Activated naive CD4-positive, alpha-beta T cell treated with anti-CD3 and anti-CD28 coated beads, Interleukin-2, amount 50 U/mL, for 16 hours (primary cell): ENCODE measurements around the gene PRM2.
"Not testable (repeated sequence)": the region's sequence is repeated elsewhere in the genome, so short reads cannot be mapped to it uniquely, and the experiment has no call there.

Source experiments
- DNase-seq: peaks from one replicate; pipeline ENCODE4 v3.0.0-alpha.2; 2020

The PRM2 gene

DNA sequence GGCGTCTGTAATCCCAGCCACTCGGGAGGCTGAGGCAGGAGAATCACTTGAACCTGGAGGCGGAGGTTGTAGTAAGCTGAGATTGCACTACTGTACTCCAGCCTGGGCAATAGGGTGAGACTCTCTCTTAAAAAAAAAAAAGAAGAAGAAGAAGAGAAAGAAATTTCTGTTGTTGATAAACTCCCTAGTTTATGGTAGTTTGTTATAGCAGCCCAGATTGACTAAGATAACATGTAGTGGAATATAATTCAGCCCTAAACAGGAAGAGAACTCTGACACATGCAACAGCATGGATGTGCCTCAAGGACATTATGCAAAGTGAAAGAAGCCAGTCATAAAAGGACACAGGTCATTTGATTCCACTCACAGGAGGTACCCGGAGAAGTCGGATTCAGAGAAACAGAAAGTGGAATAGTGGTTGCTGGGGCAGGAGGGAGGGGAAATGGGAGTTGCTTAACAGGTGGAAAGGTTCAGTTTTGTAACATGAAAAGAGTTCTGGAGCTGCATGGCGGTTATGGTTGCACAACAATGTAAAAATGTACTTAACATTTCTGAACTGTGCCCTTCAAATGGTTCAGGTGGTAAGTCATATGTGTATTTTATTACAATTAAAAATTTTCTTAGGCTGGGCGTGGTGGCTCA, 30.8 kb upstream of the PRM2 start:
- no peak for DNase-seq

DNA sequence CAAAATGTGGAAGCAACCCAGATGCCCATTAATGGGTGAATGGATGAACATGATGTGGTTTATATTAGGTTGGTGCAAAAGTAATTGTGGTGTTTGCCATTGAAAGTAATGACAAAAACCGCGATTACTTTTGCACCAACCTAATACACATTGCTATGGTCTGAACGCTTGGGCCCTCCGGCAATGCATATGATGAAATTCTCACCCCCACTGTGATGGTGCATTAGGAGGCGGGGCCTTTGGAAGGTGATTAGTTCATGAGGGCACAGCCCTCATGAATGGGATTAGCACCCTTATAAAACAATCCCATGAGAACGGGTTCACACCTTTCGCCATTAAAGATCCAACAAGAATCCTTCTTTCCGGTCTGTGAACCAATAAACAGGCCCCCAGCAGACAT, 30.1 kb upstream of the PRM2 start:
- no peak for DNase-seq

DNA sequence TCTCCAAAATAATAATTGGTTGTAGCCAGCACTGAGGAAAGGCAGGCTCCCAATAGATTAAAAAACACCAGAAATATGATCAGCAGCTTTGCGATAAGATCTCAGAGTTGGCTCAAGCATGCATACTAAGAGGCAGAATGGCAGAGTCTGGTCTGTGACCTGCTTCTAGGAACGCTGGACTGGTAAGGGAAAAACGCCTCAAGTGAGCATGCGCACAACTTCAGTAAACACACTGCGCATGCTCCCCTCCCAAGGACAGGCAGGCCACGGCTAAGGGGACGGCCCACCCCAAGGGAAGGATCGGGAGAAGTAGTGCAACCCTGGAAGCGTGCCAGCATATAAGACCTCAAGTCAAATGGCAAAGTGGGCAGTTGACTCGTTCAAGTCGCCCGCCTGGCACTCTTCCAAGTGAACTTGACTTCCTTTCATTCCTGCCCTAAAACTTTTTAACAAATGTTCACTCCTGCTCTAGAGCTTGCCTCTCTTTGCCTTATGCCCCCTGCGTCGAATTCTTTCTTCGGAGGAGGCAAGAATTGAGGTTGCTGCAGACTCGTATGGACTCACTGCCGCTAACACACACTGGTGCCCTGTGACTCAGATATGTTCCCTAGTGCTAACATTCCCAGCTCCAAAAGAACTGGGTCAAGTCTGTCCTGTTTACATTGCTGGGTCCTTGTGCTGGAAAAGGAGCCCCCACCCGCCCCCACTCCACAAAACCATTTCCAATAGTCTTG, 27.3 kb upstream of the PRM2 start:
- no peak for DNase-seq

DNA sequence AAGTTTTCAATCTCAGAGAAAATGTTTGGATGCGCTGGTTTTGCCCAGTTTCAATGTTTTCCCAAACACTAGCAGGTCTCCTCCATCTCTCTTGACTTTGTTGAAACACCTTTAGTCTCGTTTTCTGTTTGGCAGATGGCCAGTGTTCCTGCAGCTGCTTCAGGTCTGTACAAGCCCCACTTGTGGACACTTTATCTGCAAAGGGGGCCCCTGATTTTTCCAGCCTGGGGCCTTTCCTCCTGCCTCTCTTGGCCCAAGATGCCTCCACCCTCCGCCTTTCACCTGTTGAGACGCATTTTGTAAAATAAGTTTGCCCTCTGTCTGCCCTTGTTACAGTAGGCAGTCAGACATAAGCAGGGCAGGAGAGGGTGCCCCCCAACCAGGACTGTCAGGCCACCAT, 26.7 kb upstream of the PRM2 start:
- DNase-seq = no peak

DNA sequence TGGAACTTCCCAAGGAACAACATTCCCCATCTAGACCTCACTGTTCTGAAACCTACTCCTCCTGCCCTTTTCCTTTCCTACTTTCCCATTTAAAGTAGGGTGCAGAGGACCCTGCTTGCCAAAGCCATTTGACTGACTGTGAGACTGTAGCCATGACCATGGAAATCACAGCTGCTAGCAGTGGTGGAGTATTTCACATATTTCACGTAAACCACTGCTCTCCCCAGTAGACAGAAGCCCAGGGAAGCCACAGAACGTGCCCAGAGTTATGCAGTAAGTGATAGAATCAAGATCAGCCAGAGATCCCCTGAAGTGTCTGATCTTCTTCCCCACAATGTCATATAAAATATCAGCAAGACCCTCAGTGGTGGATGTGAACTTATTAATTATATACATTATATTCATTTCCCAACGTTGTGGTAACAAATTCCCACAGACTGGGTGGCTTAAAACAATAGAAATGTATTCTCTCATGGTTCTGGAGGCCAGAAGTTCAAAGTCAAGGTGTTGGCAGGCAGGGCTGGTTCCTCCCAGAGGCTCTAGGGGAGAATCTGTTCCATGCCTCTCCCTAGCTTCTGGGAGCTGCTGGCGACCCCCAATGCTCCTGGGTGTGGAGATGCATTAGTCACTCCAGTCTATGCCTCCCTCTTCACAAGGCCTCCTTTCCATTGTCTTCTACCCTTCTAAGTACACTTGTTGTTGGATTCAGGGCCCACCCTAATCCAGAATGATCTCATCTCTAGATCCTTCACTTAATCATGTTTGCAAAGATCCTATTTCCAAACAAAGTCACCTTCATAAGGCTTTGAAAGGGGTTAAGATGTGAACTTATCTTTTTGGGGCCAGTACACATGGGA, 25.6 kb upstream of the PRM2 start:
- DNase-seq = no peak

DNA sequence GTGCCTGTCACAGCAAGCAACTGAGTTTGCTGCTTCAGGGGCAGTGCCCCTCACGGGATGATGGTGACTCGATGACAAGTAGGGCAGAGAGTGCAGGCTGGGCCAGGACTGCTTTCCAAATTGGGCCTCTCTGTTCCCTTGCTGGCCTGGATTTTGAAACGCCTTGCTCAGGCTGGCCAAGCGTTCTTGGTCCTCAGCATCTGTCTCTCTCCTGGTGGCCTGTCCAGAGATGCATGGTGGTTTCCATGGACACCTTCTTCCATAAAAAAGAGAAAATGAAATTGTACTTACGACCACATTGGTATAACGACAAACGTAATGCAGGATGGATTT, 24.2 kb upstream of the PRM2 start:
- DNase-seq = no peak

DNA sequence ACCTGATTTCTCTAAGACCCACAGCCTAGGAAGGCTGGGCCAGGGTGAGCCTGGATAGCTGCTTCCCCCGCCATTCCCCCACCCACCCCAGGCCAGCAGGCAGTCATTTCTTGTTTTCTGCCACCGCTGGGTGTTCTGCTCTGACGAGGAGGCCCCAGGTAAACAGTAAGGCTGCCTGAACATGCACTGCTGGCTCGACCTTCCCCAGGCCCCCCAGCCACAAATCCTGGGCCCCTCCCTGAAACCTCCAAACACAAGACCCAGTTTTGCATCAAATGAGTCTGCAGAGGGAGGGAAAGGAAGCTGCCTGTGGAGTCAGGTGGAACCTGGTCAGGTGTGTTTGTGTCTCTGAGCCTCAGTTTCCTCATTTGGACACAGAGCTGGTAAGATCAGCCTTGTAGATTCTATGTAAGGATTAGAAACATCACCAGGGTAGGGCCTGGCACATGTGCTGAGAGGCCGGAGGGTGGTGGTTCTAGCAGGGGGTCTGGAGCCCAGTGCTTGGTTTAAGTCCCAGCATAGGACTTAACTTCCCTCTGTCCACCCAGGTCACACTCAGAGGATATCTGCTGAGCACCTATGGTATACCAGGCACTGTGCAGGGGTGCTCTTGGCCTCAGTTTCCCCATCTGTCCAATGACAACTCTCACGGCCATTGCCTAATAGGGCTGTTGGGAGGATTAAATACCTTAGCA, 23.7 kb upstream of the PRM2 start:
- DNase-seq = no peak

DNA sequence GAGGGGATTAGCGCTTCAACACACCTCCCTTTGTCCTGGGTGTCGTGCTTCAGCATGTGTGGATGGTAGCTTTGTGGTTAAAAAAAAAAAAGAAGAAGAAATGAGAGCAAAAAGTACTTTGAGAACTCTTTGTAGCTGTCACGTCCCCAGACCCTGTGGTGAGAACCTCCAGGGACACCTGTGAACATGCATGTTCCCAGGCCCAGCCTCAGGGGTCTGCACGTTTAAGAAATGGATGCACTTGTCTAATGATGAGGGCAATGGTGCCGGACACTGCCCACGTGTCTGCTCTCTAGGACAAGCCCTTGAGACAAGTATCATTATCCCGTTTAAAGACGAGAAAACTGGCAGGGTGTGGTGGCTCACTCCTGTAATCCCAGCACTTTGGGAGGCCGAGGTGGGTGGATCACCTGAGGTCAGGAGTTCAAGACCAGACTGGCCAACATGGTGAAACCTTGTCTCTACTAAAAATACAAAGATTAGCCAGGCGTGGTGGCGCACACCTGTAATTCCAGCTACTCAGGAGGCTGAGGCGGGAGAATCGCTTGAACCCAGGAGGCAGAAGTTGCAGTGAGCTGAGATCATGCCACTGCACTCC, 22.8 kb upstream of the PRM2 start:
- DNase-seq = not testable (repeated sequence)

DNA sequence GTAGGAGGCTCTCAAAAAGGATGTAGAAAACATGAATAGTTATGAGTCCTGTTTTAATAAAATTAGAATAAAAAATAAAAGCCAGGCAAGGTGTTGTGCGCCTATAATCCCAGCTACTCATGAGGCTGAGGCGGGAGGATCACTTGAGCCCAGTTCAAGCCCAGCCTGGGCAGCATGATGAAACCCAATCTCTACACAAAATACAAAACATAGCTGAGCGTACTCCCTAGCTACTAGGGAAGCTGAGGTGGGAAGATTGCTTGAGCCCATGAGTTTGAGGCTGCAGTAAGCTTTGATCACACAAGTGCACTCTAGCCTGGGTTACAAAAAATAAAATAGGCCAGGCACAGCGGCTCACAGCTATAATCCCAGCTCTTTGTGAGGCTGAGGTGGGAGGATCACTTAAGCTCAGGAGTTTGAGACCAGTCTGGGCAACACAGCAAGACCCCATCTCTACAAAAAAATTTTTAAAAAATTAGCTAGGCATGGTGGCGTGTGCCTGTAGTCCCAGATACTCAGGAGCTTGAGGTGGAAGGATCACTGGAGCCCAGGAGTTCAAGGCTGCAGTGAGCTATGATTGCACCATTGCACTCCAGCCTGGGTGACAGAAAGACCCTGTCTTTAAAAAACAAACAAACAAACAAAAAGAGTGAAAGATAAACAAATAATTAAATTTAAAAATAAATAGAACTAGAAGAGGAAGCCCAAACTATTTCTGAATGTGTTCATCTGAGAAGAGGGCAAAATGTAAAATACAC, 22.0 kb upstream of the PRM2 start:
- DNase-seq = no peak

DNA sequence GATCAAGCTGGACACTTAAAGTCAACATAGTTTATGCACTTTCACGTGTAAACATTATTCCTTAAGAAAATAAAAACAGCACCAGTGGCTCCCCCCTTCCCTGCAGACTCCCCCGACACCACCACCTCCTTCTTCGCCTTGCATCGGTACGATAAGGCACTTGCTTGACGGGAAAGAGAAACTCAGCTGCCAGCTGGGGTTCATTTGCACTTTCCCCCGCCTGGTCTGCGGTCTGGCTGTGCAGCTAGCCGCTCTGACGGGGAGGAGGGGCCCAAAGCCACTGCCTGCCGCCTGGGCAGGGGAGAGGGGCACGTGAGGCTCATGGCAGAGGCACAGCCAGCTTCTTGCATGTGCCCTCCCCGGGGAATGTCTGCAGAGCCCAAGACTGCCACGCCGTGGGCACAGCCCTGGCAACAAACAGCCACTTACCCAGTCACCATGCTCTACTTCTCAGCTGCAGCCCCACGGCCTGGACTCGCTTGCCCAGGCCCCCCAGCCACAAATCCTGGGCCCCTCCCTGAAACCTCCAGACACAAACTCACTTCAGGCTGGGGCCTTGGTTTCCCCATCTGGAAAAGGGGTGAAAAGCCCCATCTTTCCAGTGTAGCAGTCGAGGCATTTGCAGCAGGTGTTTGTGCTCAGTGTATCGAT, 21.3 kb upstream of the PRM2 start:
- peak; percentile 62 for DNase-seq

DNA sequence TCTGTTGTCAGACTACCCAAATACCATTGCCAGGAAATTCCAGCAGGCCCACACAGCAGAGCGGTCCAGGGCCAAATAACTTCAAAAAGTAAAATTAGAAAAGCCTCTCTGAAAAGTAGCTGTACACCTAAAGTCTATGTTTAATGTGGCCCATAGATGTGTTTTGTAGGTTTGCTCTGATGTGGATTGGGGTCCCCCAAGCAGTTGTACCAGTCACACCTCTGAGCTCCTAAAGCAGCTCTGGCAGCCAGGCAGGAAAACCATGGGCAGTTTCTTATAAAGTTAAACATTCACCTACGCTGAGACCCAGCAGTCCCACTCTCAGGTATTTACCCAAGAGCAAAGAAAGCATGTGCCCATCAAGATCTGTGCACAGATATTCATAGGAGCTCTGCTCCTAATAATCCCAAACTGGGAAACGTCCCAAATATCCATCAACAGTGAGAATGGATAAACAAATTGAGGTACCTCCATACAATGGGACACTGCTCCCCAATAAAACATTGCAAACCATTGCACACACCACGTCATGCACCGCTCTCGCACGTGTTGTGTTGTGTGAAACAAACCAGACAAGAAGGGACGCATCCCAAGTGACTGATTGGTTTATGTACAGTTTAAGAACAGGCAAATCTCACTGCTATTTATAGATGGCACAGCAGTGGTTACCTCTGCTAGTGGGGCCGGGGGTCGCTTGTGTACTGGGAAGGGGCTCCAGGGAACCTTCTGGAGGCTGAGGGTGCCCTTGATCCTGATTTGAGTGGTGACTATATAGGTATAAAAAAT, 20.6 kb upstream of the PRM2 start:
- no peak for DNase-seq

DNA sequence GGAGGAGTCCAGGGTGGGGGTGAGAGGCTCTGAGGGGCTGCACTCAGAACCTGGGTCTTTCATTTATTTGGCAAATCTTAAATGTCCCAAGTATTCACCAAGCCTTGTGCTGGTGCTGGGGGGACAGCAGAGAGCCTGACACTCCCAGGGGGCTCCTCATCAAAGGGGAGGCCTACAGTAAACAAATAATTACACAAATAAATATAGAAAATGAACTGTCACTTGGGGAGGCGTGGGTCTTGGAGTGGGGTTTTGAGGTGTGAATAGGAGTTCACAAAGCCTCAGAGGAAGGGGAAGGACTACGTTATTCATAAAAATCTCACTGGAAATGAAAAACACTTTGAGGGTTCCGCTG, 20.0 kb upstream of the PRM2 start:
- DNase-seq = no peak

DNA sequence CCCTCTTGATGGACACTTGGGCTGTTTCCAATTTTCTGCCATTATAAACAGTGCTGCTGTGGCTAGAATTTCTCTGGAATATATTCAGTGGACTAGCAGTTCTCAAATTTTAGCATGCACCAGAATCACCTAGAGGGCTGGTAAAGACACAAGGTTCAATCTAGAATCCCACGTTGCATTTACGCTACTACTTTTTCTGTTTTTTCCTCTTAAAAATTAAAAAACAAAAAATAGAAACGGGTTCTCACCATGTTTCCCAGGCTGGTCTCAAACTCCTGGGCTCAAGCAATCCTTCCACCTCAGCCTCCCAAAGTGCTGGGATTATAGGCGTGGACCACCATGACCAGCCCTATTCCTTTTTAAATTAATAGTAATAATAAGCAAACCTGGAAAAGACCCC, 19.4 kb upstream of the PRM2 start:
- no peak for DNase-seq

DNA sequence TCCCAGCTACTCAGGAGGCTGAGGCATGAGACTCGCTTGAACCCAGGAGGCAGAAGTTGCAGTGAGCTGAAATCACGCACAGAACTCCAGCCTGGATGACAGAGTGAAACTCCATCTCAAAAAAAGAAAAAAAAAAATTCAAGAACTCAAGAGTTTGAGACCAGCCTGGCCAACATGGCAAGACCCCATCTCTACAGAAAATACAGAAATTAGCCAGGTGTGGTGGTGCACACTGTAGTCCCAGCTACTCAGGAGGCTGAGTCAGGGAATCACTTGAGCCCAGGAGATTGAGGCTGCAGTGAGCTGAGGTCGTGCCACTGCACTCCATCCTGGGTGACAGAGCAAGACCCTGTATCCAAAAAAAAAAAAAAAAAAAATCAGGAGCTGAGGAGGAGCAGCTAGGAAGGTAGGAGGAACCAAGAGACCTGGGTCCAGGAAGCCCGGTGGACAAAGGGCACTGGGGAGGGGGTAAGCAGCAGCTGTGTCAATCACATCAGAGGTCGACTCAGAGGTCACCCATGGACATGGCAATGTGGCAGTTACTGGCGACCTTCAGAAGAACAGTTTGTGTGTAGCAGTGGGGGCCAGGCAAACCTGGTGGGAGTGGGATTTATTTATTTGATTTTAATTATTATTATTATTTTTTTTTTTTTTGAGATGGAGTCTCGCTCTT, 15.9 kb upstream of the PRM2 start:
- DNase-seq = no peak

DNA sequence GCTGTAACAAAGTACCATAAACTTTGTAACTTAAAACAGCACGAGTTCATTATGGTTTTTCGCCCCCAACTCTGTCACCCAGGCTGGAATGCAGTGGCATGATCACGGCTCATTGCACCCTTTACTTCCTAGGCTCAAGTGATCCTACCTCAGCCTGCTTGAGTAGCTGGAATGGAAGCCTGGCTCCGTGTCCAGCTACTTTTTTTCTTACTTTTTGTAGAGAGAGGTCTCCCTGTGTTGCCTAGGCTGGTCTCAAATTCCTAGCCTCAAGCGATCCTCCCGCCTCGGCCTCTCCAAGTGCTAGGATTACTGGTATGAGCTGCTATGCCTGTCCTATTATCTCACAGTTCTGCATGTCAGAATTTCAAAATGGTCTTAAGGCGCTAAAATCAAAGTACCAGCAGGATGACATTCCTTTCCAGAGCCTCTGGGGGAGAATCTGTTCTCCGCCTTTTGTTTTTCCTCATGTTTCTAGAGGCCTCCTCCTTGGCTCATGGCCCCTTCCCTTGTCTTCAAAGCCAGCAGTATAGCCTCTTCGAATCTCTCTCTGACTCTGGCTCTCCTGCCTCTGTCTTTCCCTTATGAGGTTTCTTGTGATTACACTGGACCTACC, 14.9 kb upstream of the PRM2 start:
- no peak for DNase-seq

DNA sequence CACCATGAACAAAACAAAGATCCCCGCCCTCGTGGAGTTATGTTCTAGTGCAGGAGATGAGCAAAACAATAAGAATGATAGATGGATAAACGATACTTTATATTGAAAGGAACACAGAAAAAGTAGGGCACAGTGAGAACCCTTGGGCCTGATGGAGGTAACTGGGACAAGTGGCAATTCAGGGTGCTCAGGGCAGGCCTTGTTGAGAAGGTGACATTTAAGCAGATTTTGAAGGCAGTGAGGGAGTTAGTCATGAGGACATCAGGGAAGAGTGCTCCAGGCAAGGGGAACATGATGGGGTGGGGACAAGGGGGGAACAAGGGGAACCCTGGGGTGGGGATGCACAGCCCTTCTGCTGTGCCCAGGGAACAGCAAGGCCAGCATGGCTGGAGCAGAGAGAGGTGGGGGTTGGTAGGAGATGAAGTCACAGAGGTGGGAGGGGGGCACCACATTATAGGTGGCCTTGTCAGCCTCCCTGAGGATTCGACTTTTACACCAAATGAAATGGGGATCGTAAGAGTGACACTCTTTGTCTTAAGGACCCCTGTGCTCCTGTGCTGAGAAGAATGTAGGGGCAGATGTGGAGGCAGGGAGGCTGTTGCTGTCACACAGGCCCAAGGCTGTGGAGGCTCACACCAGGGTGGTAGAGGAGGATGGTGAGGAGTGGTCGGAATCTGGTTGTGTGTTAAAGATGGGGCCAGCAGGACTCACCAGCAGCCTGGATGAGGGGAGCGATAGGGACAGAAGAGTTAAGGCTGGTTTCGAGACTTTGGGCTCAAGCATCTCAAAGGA, 14.0 kb upstream of the PRM2 start:
- no peak for DNase-seq

DNA sequence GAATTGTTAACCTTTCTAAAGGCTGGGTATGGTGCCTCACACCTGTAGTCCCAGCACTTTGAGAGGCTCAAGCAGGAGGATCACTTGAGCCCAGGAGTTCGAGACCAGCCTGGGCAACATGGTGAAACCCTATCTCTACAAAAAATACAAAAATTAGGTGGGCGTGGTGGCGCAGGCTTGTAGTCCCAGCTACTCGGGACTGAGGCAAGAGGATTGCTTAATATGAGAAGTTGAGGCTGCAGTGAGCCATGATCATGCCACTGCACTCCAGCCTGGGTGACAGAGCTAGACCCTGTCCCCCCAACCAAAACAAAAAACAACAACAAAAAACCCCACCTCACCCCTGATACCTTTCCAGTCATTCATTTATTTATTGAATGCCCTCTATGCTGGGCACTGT, 13.4 kb upstream of the PRM2 start:
- not testable (repeated sequence) for DNase-seq

DNA sequence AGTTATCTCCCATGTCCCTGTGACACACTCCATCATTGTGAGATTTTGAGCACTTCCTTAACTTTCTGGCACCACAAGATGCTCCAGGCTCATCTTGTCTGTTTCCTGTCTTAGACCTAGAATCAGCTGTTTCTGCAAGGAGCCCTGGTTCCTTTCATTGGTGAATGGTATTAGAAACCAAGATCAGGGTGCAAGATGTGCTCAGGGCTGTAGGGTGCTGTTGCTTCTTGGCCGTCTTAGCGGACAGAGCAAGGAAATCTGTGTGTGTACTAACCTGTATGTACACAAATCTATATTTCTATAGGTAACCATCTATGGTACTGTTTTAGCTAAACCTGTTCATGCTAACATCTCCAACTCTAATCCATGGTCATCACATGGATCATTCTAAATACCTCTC, 12.9 kb upstream of the PRM2 start:
- DNase-seq = no peak

DNA sequence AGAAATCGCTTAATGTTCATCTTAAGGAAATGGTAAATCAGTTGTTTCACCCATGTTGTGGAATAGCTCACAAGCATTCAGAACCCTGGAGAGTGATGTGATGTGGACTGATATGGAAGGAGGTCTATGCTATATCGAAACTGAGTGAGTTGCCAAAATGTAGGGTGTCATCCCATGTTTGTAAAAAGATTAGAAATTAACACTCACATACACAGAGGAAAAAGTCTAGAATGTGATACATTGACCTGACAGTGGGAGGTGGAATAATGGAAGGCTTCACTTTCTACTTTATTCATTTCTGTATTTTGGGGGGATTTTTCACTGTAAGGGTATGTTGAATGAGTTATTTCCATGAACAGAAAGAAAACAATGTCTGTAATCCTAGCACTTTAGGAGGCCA, 9.6 kb upstream of the PRM2 start:
- no peak for DNase-seq
